H9 (cell line): ENCODE data around the gene PEX14. TPM values are rescaled to one million over a fixed set of nuclear protein-coding genes. Genes with fewer than 3 reads are reported as not detected.

Experiments
- DNase-seq: peaks from one replicate; pipeline ENCODE4 v3.0.0-alpha.2; 2017
- H2AFZ ChIP-seq: one replicate; pipeline ENCODE4 v1.6.1; 2013; ENCODE audit warnings: mild to moderate bottlenecking, low read length, control low read depth, moderate library complexity
- H2AK5ac ChIP-seq: 2 replicates; pipeline ENCODE4 v1.6.1; 2013; ENCODE audit warnings: low read length, control low read depth, mixed read lengths; ENCODE audit not compliant: insufficient read length
- H2BK120ac ChIP-seq: one replicate; pipeline ENCODE4 v1.6.1; 2013; ENCODE audit warnings: low read depth, mild to moderate bottlenecking, low read length, control low read depth, inconsistent platforms; ENCODE audit not compliant: poor library complexity, severe bottlenecking
- H2BK12ac ChIP-seq: 2 replicates; pipeline ENCODE4 v1.6.1; 2013; ENCODE audit warnings: low read length, control low read depth, mixed read lengths, low read depth; ENCODE audit not compliant: insufficient read length
- H2BK15ac ChIP-seq: 2 replicates; pipeline ENCODE4 v1.6.1; 2013; ENCODE audit warnings: low read depth, low read length, control low read depth
- H2BK20ac ChIP-seq: one replicate; pipeline ENCODE4 v1.6.1; 2013; ENCODE audit warnings: low read depth, mild to moderate bottlenecking, low read length, control low read depth, inconsistent platforms; ENCODE audit not compliant: poor library complexity, severe bottlenecking
- H2BK5ac ChIP-seq: 2 replicates; pipeline ENCODE4 v1.6.1; 2013; ENCODE audit warnings: low read length, control low read depth, mixed read lengths; ENCODE audit not compliant: insufficient read length
- H3K14ac ChIP-seq: 2 replicates; pipeline ENCODE4 v1.6.1; 2013; ENCODE audit warnings: low read length, control low read depth; ENCODE audit not compliant: insufficient read depth
- H3K18ac ChIP-seq: 2 replicates; pipeline ENCODE4 v1.6.1; 2013; ENCODE audit warnings: low read depth, mild to moderate bottlenecking, mixed read lengths, low read length, control low read depth; ENCODE audit not compliant: insufficient read length
- H3K23ac ChIP-seq: 2 replicates; pipeline ENCODE4 v1.6.1; 2013; ENCODE audit warnings: low read length, control low read depth, mixed read lengths, low read depth; ENCODE audit not compliant: insufficient read length
- H3K23me2 ChIP-seq: 2 replicates; pipeline ENCODE4 v1.6.1; 2013; ENCODE audit warnings: low read depth, mild to moderate bottlenecking, mixed read lengths, low read length, control low read depth; ENCODE audit not compliant: insufficient read length, poor library complexity, severe bottlenecking
- H3K27ac ChIP-seq: 2 replicates; pipeline ENCODE4 v1.5.1; 2013; ENCODE audit warnings: low read length, control low read depth, mixed read lengths, low read depth; ENCODE audit not compliant: insufficient read length
- H3K27me3 ChIP-seq: 2 replicates; pipeline ENCODE4 v1.6.1; 2013; ENCODE audit warnings: low read length, control low read depth, inconsistent platforms; ENCODE audit not compliant: insufficient read depth
- H3K4ac ChIP-seq: 2 replicates; pipeline ENCODE4 v1.6.1; 2013; ENCODE audit warnings: low read depth, mild to moderate bottlenecking, control low read depth, inconsistent platforms, low read length, moderate library complexity
- H3K4me1 ChIP-seq: 2 replicates; pipeline ENCODE4 v1.6.1; 2013; ENCODE audit warnings: low read length, control low read depth, inconsistent platforms; ENCODE audit not compliant: insufficient read depth
- H3K4me2 ChIP-seq: 2 replicates; pipeline ENCODE4 v1.6.1; 2013; ENCODE audit warnings: low read length, control low read depth, mixed read lengths; ENCODE audit not compliant: insufficient read length, insufficient read depth
- H3K56ac ChIP-seq: 2 replicates; pipeline ENCODE4 v1.6.1; 2013; ENCODE audit warnings: low read depth, mild to moderate bottlenecking, mixed read lengths, low read length, control low read depth; ENCODE audit not compliant: insufficient read length
- H3K79me1 ChIP-seq: 2 replicates; pipeline ENCODE4 v1.6.1; 2013; ENCODE audit warnings: low read depth, mild to moderate bottlenecking, moderate library complexity, low read length, control low read depth, inconsistent platforms; ENCODE audit not compliant: insufficient read depth, poor library complexity, severe bottlenecking
- H3K79me2 ChIP-seq: 2 replicates; pipeline ENCODE4 v1.6.1; 2013; ENCODE audit warnings: low read length, control low read depth, inconsistent platforms; ENCODE audit not compliant: insufficient read depth
- H3K9ac ChIP-seq: 2 replicates; pipeline ENCODE4 v1.6.1; 2013; ENCODE audit warnings: low read length, control low read depth, mixed read lengths; ENCODE audit not compliant: insufficient read length; ENCODE audit errors: extremely low read depth
- H3K9me3 ChIP-seq: one replicate; pipeline ENCODE4 v1.6.1; 2013; ENCODE audit warnings: low read depth, low read length, inconsistent platforms; ENCODE audit not compliant: control insufficient read depth
- H3T11ph ChIP-seq: one replicate; pipeline ENCODE4 v1.6.1; 2013; ENCODE audit warnings: mild to moderate bottlenecking, low read length, control low read depth, inconsistent platforms
- H4K20me1 ChIP-seq: one replicate; pipeline ENCODE4 v1.6.1; 2013; ENCODE audit not compliant: control insufficient read depth, insufficient read length, insufficient read depth
- H4K5ac ChIP-seq: 2 replicates; pipeline ENCODE4 v1.6.1; 2013; ENCODE audit warnings: low read depth, mild to moderate bottlenecking, mixed read lengths, low read length, control low read depth; ENCODE audit not compliant: insufficient read length
- H4K8ac ChIP-seq: replicated peaks from 2 replicates; pipeline ENCODE4 v1.6.1; 2013; ENCODE audit warnings: low read length, control low read depth, mixed read lengths, low read depth; ENCODE audit not compliant: insufficient read length
- H4K91ac ChIP-seq: 2 replicates; pipeline ENCODE4 v1.6.1; 2013; ENCODE audit warnings: low read depth, mild to moderate bottlenecking, moderate library complexity, mixed read lengths, low read length, control low read depth; ENCODE audit not compliant: insufficient read length
- H3K27ac Mint-ChIP-seq, 3 experiments: 2 replicates in 2 of 3; 3 replicates in 1 of 3; pipeline ENCODE4 v1.8.0; 2020 to 2021; ENCODE audit warnings: mixed read lengths in 3 of 3, mild to moderate bottlenecking in 1 of 3, moderate library complexity in 1 of 3
- H3K27me3 Mint-ChIP-seq: 2 replicates; pipeline ENCODE4 v1.8.0; 2021; ENCODE audit warnings: low read depth, mild to moderate bottlenecking, moderate library complexity, mixed read lengths
- H3K36me3 Mint-ChIP-seq, 3 experiments: 2 replicates in 2 of 3; 3 replicates in 1 of 3; pipeline ENCODE4 v1.8.0; 2020 to 2021; ENCODE audit warnings: low read depth in 3 of 3, mixed read lengths in 3 of 3; ENCODE audit not compliant: insufficient read depth in 1 of 3
- H3K4me1 Mint-ChIP-seq, 2 experiments: 2 replicates each; pipeline ENCODE4 v1.8.0; 2020; ENCODE audit warnings: mixed read lengths in 2 of 2
- H3K4me3 Mint-ChIP-seq, 2 experiments: 2 replicates in 1 of 2; 3 replicates in 1 of 2; pipeline ENCODE4 v1.8.0; 2020 to 2021; ENCODE audit warnings: mild to moderate bottlenecking in 2 of 2, mixed read lengths in 2 of 2, moderate library complexity in 1 of 2
- H3K9me3 Mint-ChIP-seq, 2 experiments: 2 replicates in 1 of 2; 3 replicates in 1 of 2; pipeline ENCODE4 v1.8.0; 2020; ENCODE audit warnings: mild to moderate bottlenecking in 2 of 2, mixed read lengths in 2 of 2, moderate library complexity in 1 of 2
- CTCF ChIP-seq: fragments of 200-600 bp; sonication (generic); conservative IDR thresholded peaks from 3 replicates; pipeline ENCODE4 v1.8.0; 2021; ENCODE audit warnings: antibody characterized with exemption, mild to moderate bottlenecking
- WGBS: extraction: QIAGEN DNeasy Blood & Tissue Kit; methylation state at CpG from one replicate; pipeline ENCODE4 v1.1.7; 2013; ENCODE audit warnings: missing lambda C conversion rate, low lambda C conversion rate, mixed read lengths; ENCODE audit not compliant: insufficient read length; ENCODE audit errors: extremely low coverage; 5-methylcytosine and 5-hydroxymethylcytosine counted together
- total RNA-seq: library from RNA; stranded (reverse); gene quantifications from 2 replicates; pipeline ENCODE4 v1.2.1, GENCODE V29; 2021

Gene PEX14
- total RNA-seq, 1 experiment from 2014 or later: 23.9 TPM

- no peak overlapping the region for H4K8ac ChIP-seq
- H2AK5ac ChIP-seq: no peak overlapping the region
- no peak overlapping the region for H4K91ac ChIP-seq
- H3K4me1 ChIP-seq: peaks cover 12% of the 10 kb centered on the region; the same call in 1 of the 2 replicates
- H2BK120ac ChIP-seq: no peak overlapping the region
- no peaks in the 10 kb centered on the region for H4K20me1 ChIP-seq
- no peak overlapping the region for H3K56ac ChIP-seq
- no peak overlapping the region for H2BK5ac ChIP-seq
- no peak for DNase-seq
- no peak overlapping the region for H4K5ac ChIP-seq
- no peak overlapping the region for H2BK12ac ChIP-seq
- H3K23ac ChIP-seq: no peak overlapping the region
- peaks cover 50 to 65% of the 10 kb centered on the region in 2 experiments for H3K4me1 Mint-ChIP-seq
- no peak for TF ChIP-seq CTCF
- H2BK15ac ChIP-seq: no peak overlapping the region
- no peak overlapping the region for H3K27ac ChIP-seq
- H3K36me3 Mint-ChIP-seq: peaks cover 0 to 5% (median 2%) of the 10 kb centered on the region in 3 experiments; a peak in 3 of 7 replicates
- H3K27me3 ChIP-seq: no peaks in the 10 kb centered on the region
- H3K79me1 ChIP-seq: peaks cover 7% of the 10 kb centered on the region
- H3K9ac ChIP-seq: no peak overlapping the region
- H3K4me2 ChIP-seq: no peak overlapping the region
- no peaks in the 10 kb centered on the region for H3K23me2 ChIP-seq
- no peaks in the 10 kb centered on the region for H3K9me3 Mint-ChIP-seq
- H2BK20ac ChIP-seq: no peak overlapping the region
- H3K4me3 Mint-ChIP-seq: no peak overlapping the region
- H3K9me3 ChIP-seq: no peaks in the 10 kb centered on the region
- no peak overlapping the region for H3K14ac ChIP-seq
- no peak overlapping the region for H2AFZ ChIP-seq
- WGBS: no CpG with 5 or more reads among the region's 10 CpGs
- H3K4ac ChIP-seq: no peak overlapping the region
- no peaks in the 10 kb centered on the region for H3K27me3 Mint-ChIP-seq
- no peak overlapping the region for H3K18ac ChIP-seq
- H3K79me2 ChIP-seq: peaks cover 6% of the 10 kb centered on the region; the same call in 1 of the 2 replicates
- no peak overlapping the region for H3T11ph ChIP-seq
- H3K27ac Mint-ChIP-seq: peak overlapping the region in 1 of 3 experiments; percentile 81; a peak in 2 of 7 replicates
Observed at GRCh38 chr1:10515301-10515975, 40.7 kb downstream of the PEX14 start.
